Activated CD8-positive, alpha-beta memory T cell treated with anti-CD3 and anti-CD28 coated beads, Interleukin-2, amount 10 ng/mL, durations not matched to agents 7 days and 5 days (primary cell): ENCODE measurements around the gene CCDC154. TPM values are rescaled to one million over a fixed set of nuclear protein-coding genes. Genes with fewer than 3 reads are reported as not detected.
"Not testable (repeated sequence)": the region's sequence is repeated elsewhere in the genome, so short reads cannot be mapped to it uniquely, and the experiment has no call there.

Experiments
- ATAC-seq: fragments of 150-1000 bp; cut with Tn5 transposase; one replicate; pipeline ENCODE4 v1.10.0; 2021; ENCODE audit warnings: moderate library complexity
- CTCF ChIA-PET: fragments of 350-600 bp; sonication (Branson Sonifier 250); formaldehyde crosslinking; loops from one replicate; lab custom pipeline; 2021; ENCODE audit warnings: antibody characterized with exemption; lab: Charles Lee
- DNase-seq: peaks from one replicate; pipeline ENCODE4 v3.0.0-alpha.2; 2020
- H3K27ac Mint-ChIP-seq: one replicate; pipeline ENCODE4 v1.8.0; 2021; ENCODE audit warnings: mild to moderate bottlenecking, mixed read lengths
- H3K27me3 Mint-ChIP-seq: one replicate; pipeline ENCODE4 v1.8.0; 2021; ENCODE audit warnings: mixed read lengths
- H3K36me3 Mint-ChIP-seq: one replicate; pipeline ENCODE4 v1.8.0; 2021; ENCODE audit warnings: mild to moderate bottlenecking, mixed read lengths
- H3K4me1 Mint-ChIP-seq: one replicate; pipeline ENCODE4 v1.8.0; 2021; ENCODE audit warnings: mixed read lengths
- H3K4me3 Mint-ChIP-seq: one replicate; pipeline ENCODE4 v1.8.0; 2021; ENCODE audit warnings: mild to moderate bottlenecking, moderate library complexity, mixed read lengths
- H3K9me3 Mint-ChIP-seq: one replicate; pipeline ENCODE4 v1.8.0; 2022; ENCODE audit warnings: low read depth, mixed read lengths
- total RNA-seq, 2 experiments: library from RNA; stranded (reverse); gene quantifications; one replicate each; pipeline ENCODE4 v1.2.3, GENCODE V29; 2021

Gene CCDC154
- total RNA-seq, 2 experiments from 2014 or later = 2.0 to 2.9 TPM

DNA sequence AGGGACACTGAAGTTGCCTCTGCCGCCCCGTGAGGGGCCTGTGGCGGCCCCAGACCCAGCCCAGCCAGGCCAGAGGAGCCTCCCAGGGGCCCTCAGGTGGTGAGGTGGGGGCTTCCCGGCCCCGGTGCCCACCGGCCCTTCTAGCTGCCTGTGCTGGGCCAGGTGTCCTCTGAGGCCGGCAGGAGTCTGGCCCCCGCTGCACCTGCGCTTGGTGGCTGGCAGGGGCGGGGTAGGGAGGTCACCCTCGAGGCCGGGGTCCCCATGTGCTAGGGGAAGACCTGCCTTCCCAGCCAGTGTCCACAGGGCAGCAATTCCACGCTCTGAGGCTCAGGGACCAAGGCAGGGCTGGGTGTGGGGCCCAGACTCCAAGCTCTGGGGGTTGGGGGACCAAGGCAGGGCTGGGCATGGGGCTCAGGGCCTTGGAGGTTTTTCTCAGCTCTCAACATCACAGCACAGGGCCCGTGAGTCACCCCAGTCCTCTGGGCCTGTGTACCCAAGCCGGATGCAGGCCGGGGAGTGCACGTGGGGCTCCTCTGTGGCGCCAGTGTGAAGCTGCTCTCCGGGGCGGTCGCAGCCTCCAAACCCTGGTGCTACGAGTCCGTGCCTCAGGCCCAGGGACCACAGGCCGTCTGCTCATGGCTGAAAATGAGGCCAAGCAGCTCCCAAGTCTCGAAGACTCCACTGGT, 1.3 kb upstream of the CCDC154 start:
- no peaks in the 10 kb centered on the region for H3K9me3 Mint-ChIP-seq
- no peak overlapping the region for H3K27ac Mint-ChIP-seq
- H3K36me3 Mint-ChIP-seq = no peaks in the 10 kb centered on the region
- H3K4me1 Mint-ChIP-seq = no peaks in the 10 kb centered on the region
- H3K4me3 Mint-ChIP-seq = no peak overlapping the region
- no peak for DNase-seq
- CTCF ChIA-PET = interaction anchor here (0.6 kb wide), 1 partner anchor 17 kb away, joined by 4 read pairs; no protein-coding TSS in a partner anchor
- H3K27me3 Mint-ChIP-seq = no peaks in the 10 kb centered on the region
- no peak for ATAC-seq

DNA sequence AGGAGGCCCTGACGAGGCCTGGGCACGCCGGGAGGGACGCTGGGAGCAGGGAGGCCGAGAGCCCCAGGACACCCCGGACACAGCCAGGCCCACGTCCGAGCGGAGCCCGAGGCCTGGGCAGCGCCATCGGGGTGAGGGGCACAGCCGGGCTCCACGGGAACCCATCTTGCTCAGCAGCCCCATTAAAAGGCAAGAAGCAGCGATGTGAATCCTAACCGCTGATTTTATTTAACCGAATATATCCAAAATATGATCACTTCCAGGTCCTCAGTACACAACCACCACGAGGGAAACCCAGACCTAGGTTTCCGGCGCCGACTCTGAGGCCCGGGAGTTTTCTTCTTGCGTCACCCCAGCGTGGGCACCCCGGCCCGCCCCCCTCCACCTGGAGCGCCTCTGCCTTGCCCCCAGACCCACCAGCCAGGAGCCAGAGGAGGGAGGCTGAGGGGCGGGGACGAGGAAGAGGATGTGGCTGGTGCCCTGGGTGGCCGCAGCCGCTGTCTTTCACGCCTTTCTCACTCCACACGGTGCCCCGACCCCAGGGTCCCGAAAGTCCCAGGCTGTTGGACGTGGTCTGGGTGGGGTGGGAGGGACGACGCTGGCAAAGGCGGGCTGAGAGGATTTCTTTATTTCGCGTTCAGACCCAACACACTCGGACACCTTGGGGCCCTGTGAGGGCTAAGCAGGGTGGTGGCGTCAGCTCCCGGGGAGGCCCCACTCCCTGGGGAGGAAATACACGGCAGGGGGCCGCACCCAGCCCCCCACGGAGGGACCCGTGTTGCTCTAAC, 568 bp upstream of the CCDC154 start:
- Mint-ChIP-seq H3K36me3 (no peaks in the 10 kb centered on the region), H3K4me1 (no peaks in the 10 kb centered on the region), H3K27me3 (no peaks in the 10 kb centered on the region), H3K9me3 (no peaks in the 10 kb centered on the region), H3K27ac (no peak overlapping the region), H3K4me3 (no peak overlapping the region)
- DNase-seq (no peak), ATAC-seq (no peak)
- CTCF ChIA-PET = no interaction called here

DNA sequence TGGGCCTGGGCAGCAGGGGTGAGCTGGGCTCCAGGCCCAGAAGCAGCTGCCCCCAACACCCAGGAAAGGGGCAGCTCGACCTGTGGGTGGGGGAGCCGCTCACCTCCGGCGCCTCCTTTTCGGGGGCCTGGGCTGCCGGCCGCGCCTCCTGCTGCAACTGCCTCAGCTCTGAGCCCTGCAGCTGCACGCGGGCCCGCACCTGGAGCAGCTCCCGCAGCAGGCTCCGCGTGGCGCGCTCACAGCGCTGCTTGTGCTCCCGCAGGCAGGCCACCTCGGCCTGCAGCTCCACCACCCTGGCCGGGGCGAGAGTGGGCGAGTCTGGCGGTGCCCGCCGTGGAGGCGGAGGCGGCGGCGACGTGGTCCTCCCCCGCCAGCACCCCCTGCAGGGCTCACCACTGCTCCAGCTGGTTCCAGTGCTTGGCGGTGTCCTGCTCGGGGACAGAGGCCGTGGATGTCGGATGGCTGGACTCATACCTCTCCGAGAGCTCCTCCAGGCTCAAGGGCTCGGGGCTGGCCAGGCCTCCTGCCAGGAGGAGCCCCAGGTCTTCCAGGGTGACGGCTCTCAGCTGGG, 868 bp downstream of the CCDC154 start:
- no peaks in the 10 kb centered on the region for H3K9me3 Mint-ChIP-seq
- no peaks in the 10 kb centered on the region for H3K27me3 Mint-ChIP-seq
- DNase-seq = no peak
- H3K36me3 Mint-ChIP-seq = no peaks in the 10 kb centered on the region
- H3K27ac Mint-ChIP-seq = no peak overlapping the region
- H3K4me1 Mint-ChIP-seq = no peaks in the 10 kb centered on the region
- H3K4me3 Mint-ChIP-seq = no peak overlapping the region
- CTCF ChIA-PET = no interaction called here
- ATAC-seq = no peak

DNA sequence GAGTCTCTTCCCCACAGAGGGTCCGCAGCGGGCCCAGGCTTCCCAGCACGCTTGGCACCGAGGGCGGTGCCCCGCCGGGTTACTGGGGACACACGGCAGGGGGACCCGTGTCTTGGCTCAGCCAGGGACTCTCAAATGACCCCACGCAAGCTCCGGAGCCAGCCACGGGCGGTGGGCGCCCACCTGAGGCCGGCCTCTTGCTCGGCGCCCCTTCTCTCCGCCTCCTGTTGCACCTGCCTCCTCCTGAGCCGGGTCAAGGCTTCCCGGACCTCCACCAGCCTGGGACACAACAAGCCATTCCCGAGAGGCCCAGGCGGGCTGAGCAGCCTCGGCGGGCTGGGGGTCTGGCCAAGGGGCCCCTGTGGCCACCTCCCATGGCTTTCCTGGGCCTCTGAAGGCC, 1.7 kb downstream of the CCDC154 start:
- no peaks in the 10 kb centered on the region for H3K4me1 Mint-ChIP-seq
- ATAC-seq = no peak

DNA sequence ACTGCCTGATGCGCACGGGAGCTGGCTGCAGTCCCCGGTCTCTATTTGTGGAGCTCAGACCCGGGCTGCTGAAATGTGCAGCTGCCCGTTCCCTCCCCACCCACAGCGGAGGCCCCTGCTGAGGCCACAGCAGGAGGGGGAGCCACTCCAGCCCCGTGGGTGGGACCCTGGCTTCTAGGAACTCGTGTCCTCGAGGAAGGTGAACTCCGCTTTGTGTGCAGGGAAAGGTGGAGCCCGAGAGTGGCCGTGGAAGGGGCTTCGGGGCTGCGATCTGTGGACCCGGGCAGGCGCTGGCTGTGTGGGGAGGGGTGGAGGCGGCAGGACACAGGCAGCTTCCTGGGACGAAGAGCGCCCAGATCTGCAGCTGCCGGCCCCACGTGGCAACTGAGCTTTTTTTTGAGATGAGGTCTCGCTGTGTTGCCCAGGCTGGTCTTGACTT, 2.9 kb downstream of the CCDC154 start:
- Mint-ChIP-seq H3K4me1 (no peaks in the 10 kb centered on the region), H3K4me3 (no peak overlapping the region), H3K27ac (no peak overlapping the region), H3K9me3 (no peaks in the 10 kb centered on the region), H3K36me3 (no peaks in the 10 kb centered on the region), H3K27me3 (no peaks in the 10 kb centered on the region)
- ATAC-seq (no peak), DNase-seq (no peak)
- CTCF ChIA-PET = no interaction called here

More for the DNA sequence above, 1.7 kb downstream of the CCDC154 start:
- H3K9me3 Mint-ChIP-seq = no peaks in the 10 kb centered on the region
- CTCF ChIA-PET = no interaction called here
- no peak overlapping the region for H3K4me3 Mint-ChIP-seq
- no peaks in the 10 kb centered on the region for H3K36me3 Mint-ChIP-seq
- no peak for DNase-seq
- H3K27me3 Mint-ChIP-seq = no peaks in the 10 kb centered on the region
- H3K27ac Mint-ChIP-seq = no peak overlapping the region

DNA sequence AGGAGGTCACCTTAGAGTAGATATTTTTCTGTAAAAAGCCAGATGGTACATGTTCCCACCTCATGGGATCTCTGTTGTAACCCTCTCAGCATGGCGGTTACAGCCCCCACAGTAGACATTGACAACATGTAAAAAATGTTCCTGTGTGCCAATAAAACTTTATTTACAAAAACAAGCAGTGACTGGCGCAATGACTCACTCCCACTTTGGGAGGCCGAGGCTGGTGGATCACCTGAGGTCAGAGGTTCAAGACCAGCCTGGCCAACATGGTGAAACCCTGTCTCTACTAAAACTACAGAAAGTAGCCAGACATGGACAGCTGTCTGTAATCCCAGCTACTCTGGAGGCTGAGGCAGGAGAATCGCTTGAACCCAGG, 4.7 kb downstream of the CCDC154 start:
- DNase-seq, H3K36me3 Mint-ChIP-seq, CTCF ChIA-PET, H3K4me3 Mint-ChIP-seq, H3K9me3 Mint-ChIP-seq, H3K27ac Mint-ChIP-seq, H3K27me3 Mint-ChIP-seq, H3K4me1 Mint-ChIP-seq, ATAC-seq: not testable (repeated sequence)

DNA sequence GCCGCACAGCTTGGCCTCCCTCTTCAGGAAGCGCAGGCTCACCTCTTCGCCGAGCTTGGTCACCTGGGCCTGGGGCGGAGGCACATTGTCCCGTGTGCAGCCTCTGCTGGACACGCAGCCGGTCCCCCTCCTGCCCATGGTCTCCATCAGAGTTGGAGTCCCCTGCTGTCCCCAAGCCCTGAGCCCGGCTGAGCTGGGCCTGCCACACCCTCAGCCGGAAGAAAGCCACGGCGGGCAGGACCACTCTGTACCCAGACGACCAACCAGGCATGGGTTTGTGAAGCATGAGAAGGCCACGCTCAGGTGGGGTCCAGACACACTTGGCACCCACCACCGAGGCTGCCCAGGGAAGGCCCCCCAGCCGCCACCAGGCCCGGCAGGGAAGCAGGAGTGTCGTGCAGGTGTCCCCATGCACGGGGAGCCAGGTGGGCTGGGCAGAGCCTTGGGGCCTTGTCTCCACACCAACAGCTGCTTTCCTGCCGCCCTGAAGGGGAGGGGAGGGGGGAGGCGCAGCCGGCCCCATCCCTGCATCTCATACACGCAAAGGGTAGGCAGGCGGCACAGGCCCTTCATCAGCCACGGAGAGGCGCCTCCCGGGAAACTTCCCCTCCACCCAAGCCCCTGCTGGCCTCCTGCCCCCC, 5.2 kb downstream of the CCDC154 start:
- no peak overlapping the region for H3K4me3 Mint-ChIP-seq
- H3K4me1 Mint-ChIP-seq = no peaks in the 10 kb centered on the region
- H3K36me3 Mint-ChIP-seq = no peaks in the 10 kb centered on the region
- no peak overlapping the region for H3K27ac Mint-ChIP-seq
- DNase-seq (no peak), ATAC-seq (no peak)
- CTCF ChIA-PET = interaction anchor here (0.5 kb wide), 1 partner anchor 58 kb away, joined by 3 read pairs; no protein-coding TSS in a partner anchor
- no peaks in the 10 kb centered on the region for H3K27me3 Mint-ChIP-seq
- H3K9me3 Mint-ChIP-seq = no peaks in the 10 kb centered on the region

DNA sequence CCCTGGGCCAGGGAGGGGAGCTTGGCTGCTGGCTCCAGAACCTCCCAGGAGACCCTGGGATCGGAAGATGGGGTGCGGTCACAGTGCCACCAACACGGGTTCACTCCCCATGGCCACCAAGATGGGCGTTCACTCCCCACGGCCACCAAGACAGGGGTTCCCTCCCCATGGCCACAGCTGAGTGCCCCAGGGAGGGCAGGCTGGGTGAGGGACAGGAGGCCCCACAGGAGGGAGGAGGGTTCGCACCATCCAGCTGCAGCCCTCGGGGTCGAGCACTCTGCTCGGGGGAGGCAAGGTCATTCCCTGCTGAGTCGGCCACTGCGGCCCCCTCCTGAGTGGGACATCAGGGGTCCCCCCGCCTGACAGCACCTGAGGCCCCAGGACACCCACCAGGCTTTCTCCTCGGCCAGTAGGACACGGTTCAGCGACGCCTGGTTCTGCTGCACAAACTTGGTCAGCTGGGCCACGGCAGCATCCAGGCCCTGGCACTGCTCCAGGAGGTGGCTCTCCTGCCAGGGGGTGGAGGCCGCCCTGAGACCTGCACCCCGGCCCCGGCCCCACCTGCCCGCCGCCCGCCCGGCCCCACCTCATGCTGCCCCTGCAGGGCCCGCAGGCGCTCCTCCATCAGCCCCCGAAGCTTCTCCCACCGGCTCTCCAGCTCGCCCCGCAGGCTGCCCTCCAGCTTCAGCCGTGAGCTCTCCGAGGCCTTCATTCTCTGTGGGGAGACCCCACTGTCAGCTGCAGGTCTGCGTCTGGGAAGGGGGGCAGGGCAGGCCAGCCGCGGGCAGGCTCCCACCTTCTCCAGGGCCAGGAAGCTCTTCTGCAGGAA, 5.9 kb downstream of the CCDC154 start:
- no peak overlapping the region for H3K27ac Mint-ChIP-seq
- CTCF ChIA-PET = interaction anchor here (0.5 kb wide), 1 partner anchor 58 kb away, joined by 3 read pairs; no protein-coding TSS in a partner anchor
- H3K36me3 Mint-ChIP-seq = no peaks in the 10 kb centered on the region
- ATAC-seq = no peak
- no peaks in the 10 kb centered on the region for H3K9me3 Mint-ChIP-seq
- H3K4me3 Mint-ChIP-seq = no peak overlapping the region
- no peaks in the 10 kb centered on the region for H3K4me1 Mint-ChIP-seq
- H3K27me3 Mint-ChIP-seq = no peaks in the 10 kb centered on the region
- no peak for DNase-seq

DNA sequence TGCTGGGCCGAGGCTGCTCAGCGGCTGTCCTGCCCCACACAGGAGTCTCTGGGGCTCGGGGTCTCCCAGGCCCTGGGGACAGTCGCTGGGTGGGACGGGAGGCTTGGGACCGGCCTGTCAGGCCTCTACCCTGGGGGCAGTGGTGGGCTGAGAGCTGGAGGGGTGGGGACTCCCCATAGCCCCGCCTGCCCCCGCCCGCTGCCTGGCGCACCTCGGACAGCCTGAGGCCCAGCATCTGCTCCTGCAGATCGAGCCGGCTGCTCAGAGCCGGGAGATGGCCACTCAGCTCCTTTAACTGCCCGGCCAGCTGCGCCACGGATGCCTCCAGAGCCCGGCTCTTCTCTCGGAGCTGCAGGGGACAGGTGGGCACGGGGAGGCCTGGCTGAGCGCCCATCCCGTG, 6.8 kb downstream of the CCDC154 start:
- no peak for DNase-seq
- CTCF ChIA-PET = no interaction called here
- H3K27ac Mint-ChIP-seq = no peak overlapping the region
- H3K9me3 Mint-ChIP-seq = no peaks in the 10 kb centered on the region
- no peaks in the 10 kb centered on the region for H3K4me1 Mint-ChIP-seq
- no peaks in the 10 kb centered on the region for H3K36me3 Mint-ChIP-seq
- H3K4me3 Mint-ChIP-seq = no peak overlapping the region
- no peaks in the 10 kb centered on the region for H3K27me3 Mint-ChIP-seq
- no peak for ATAC-seq

DNA sequence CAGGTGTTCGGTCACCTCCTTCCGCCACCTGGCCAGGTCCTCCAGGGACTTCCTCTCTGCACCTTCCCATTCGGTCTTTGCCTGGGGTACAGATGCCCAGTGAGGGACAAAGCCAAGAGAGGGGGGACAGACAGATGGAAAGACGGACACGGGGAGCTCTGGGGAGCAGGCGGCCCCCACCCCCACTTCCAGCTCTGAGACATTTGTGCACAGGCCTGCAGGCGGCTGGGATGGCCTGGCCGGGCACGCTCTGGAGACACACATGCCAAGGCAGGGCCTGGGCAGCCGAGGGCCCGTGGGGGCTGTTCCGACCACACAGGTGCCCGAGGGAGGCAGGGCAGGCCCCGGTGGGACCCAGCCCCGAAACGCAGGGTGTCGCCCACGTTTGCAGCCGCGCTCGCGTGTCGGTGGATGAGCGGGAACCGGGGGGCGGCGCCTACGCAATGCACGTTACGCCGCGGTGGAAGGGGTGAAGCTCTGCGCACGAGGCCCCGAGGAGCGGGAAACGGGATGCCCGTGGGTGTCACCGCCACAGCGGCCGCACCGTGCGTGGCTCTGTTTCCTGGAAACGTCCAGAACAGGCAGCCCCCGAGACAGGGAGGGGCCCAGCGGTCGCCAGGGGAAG, 7.5 kb downstream of the CCDC154 start:
- Mint-ChIP-seq H3K27me3 (no peaks in the 10 kb centered on the region), H3K4me1 (no peaks in the 10 kb centered on the region), H3K36me3 (no peaks in the 10 kb centered on the region), H3K9me3 (no peaks in the 10 kb centered on the region), H3K4me3 (no peak overlapping the region), H3K27ac (no peak overlapping the region)
- DNase-seq (no peak), ATAC-seq (no peak)
- CTCF ChIA-PET = no interaction called here

DNA sequence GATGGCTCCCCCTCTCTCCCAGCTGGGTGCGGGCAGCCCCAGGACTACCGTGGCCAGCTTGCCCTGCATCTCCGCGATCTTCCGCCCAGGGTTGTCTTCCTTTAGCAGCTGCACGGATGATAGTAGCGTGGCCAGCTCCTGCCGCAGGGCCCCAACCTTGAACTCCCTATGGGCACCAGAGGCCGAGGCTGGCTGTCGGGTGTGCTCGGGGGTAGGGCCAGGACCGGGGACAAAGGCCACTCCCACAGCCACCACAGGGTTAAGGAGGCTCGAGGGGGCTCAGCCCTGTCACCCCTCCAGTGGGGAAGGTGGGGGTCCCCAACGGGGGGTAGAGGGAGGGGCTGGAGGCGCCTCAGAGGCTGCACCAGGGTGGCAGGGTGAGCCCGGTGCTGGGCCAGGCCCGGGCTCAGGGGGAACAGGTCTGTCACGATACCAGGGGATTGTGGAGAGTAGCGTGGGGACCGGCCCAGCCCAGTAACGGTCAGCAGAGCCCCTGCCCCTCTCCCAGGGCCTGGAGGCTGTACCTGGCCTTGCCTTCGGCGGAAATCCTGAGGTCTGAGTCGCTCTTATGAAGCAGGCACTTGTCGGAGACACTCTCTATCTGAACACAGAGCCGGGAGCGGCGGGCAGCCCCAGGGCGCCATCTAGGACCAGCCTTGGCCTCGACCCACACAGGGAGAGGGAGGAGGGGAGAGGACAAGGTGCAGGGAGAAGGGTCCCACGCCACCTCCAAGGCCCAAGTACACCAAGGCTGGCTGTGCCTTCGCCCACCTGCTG, 8.2 kb downstream of the CCDC154 start:
- Mint-ChIP-seq H3K4me3 (no peak overlapping the region), H3K36me3 (no peaks in the 10 kb centered on the region), H3K27me3 (no peaks in the 10 kb centered on the region), H3K4me1 (no peaks in the 10 kb centered on the region), H3K27ac (no peak overlapping the region), H3K9me3 (no peaks in the 10 kb centered on the region)
- DNase-seq = no peak
- no peak for ATAC-seq
- CTCF ChIA-PET = no interaction called here
